Sigmoid colon (tissue), 4 donors: ENCODE results near the gene POLR2A.

ENCODE experiments used
- CTCF ChIP-seq, 4 experiments: fragments of 450-650 bp in 3 of 4; fragments of 200-600 bp in 1 of 4; IDR thresholded peaks; one replicate each; pipeline ENCODE4 v1.5.1; 2016 to 2019; ENCODE audit warnings: antibody characterized with exemption in 4 of 4, mild to moderate bottlenecking in 3 of 4, moderate library complexity in 2 of 4
- EP300 ChIP-seq, 4 donors: sonication (generic); formaldehyde crosslinking; IDR thresholded peaks; one replicate each; pipeline ENCODE4 v1.6.1; 2017; ENCODE audit warnings: antibody characterized with exemption in 4 of 4
- POLR2A ChIP-seq, 2 donors: fragments of 450-650 bp; IDR thresholded peaks; one replicate each; pipeline ENCODE4 v1.6.1; 2016; ENCODE audit warnings: antibody characterized with exemption in 2 of 2, mild to moderate bottlenecking in 2 of 2, moderate library complexity in 2 of 2
- POLR2AphosphoS5 ChIP-seq, 4 donors: sonication (generic); formaldehyde crosslinking; IDR thresholded peaks; one replicate each; pipeline ENCODE4 v1.6.1; 2017; ENCODE audit warnings: antibody characterized with exemption in 4 of 4

GRCh38 chr17:7464081-7464480, 20.1 kb upstream of the POLR2A start:
- no peak for TF ChIP-seq CTCF (IDR thresholded peaks at IDR 0.05)
- TF ChIP-seq POLR2AphosphoS5 (IDR thresholded peaks at IDR 0.05), result no peak
- TF ChIP-seq POLR2A (IDR thresholded peaks at IDR 0.05), result no peak
- no peak for TF ChIP-seq EP300 (IDR thresholded peaks at IDR 0.05)
